ENCODE data around the gene LHX1. TPM values are rescaled to one million over a fixed set of nuclear protein-coding genes. Genes with fewer than 3 reads are reported as not detected.

LHX1 gene
- polyA plus RNA-seq, 1 of the 3 experiments (the other 2 are of a cell fraction), result not detected

DNA sequence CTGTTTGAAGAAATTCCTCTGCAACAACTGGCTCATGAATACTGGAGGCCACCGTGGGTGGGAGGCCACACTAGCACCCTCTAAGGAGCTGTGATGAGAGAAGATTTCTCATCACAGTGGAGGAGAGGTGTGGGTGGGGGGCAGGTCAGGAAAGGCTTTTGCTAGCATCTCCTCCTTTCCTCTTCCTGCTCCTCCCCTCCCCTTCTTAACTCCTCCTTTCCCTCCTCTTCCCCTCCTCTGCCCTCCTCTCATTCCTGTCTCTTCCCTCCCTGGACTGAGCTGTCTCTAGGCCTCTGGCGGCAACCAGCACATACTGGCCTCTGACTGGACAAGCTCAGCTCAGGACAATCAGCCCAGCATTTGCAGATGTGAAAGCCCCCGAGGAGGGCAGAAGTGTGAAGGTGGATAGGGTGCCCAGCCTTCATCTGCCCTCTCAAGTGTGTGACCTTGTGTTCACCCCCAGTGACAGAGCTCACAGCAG is 19.0 kb upstream of the LHX1 start:
- CTCF ChIA-PET, result interaction anchor here (0.9 to 2.3 kb wide), 5 partner anchors 9 to 293 kb away, joined by 3 to 9 read pairs (median 4); no protein-coding TSS in a partner anchor
- H3K27me3 ChIP-seq (ENCODE audit: insufficient read depth), result no peaks in the 10 kb centered on the region
- no peaks in the 10 kb centered on the region for H3K9me3 ChIP-seq
- no peaks in the 10 kb centered on the region for H3F3A ChIP-seq (replicated peaks; ENCODE audit: insufficient read depth)
- 56% methylated on average over 3 of the region's 3 CpGs for WGBS (ENCODE audit: low lambda C conversion rate)
- no peak overlapping the region for H2AFZ ChIP-seq (ENCODE audit: low read depth)
- DNase-seq, result no peak
- H3K27ac ChIP-seq (ENCODE audit: low read depth in 2 of 2, low read length in 1 of 2), result no peak overlapping the region
- POLR2A ChIA-PET, result no interaction called here
- TF ChIP-seq RXRA (IDR thresholded peaks at IDR 0.05; ENCODE audit: borderline replicate concordance, low read depth) (no peak), TAF1 (IDR thresholded peaks at IDR 0.05; ENCODE audit: borderline replicate concordance, low read depth, low read length) (no peak), FOXM1 (IDR thresholded peaks at IDR 0.05; ENCODE audit: low read depth) (no peak), GATA2 (CRISPR knock-in tag; IDR thresholded peaks at IDR 0.05) (no peak), SMC3 (IDR thresholded peaks at IDR 0.05; ENCODE audit: low read depth, low read length) (no peak), MXI1 (IDR thresholded peaks at IDR 0.05; ENCODE audit: low read depth, low read length) (no peak), TEAD4 (IDR thresholded peaks at IDR 0.05; ENCODE audit: borderline replicate concordance, insufficient read depth) (no peak), NFIC (IDR thresholded peaks at IDR 0.05; ENCODE audit: borderline replicate concordance) (no peak), TCF12 (IDR thresholded peaks at IDR 0.05) (no peak), FOSL2 (IDR thresholded peaks at IDR 0.05; ENCODE audit: borderline replicate concordance, low read depth) (no peak)
- TF ChIP-seq, protein P1, sequence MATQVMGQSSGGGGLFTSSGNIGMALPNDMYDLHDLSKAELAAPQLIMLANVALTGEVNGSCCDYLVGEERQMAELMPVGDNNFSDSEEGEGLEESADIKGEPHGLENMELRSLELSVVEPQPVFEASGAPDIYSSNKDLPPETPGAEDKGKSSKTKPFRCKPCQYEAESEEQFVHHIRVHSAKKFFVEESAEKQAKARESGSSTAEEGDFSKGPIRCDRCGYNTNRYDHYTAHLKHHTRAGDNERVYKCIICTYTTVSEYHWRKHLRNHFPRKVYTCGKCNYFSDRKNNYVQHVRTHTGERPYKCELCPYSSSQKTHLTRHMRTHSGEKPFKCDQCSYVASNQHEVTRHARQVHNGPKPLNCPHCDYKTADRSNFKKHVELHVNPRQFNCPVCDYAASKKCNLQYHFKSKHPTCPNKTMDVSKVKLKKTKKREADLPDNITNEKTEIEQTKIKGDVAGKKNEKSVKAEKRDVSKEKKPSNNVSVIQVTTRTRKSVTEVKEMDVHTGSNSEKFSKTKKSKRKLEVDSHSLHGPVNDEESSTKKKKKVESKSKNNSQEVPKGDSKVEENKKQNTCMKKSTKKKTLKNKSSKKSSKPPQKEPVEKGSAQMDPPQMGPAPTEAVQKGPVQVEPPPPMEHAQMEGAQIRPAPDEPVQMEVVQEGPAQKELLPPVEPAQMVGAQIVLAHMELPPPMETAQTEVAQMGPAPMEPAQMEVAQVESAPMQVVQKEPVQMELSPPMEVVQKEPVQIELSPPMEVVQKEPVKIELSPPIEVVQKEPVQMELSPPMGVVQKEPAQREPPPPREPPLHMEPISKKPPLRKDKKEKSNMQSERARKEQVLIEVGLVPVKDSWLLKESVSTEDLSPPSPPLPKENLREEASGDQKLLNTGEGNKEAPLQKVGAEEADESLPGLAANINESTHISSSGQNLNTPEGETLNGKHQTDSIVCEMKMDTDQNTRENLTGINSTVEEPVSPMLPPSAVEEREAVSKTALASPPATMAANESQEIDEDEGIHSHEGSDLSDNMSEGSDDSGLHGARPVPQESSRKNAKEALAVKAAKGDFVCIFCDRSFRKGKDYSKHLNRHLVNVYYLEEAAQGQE (IDR thresholded peaks at IDR 0.05; ENCODE audit: low read depth, low read length), result no peak
- TF ChIP-seq, protein P2, sequence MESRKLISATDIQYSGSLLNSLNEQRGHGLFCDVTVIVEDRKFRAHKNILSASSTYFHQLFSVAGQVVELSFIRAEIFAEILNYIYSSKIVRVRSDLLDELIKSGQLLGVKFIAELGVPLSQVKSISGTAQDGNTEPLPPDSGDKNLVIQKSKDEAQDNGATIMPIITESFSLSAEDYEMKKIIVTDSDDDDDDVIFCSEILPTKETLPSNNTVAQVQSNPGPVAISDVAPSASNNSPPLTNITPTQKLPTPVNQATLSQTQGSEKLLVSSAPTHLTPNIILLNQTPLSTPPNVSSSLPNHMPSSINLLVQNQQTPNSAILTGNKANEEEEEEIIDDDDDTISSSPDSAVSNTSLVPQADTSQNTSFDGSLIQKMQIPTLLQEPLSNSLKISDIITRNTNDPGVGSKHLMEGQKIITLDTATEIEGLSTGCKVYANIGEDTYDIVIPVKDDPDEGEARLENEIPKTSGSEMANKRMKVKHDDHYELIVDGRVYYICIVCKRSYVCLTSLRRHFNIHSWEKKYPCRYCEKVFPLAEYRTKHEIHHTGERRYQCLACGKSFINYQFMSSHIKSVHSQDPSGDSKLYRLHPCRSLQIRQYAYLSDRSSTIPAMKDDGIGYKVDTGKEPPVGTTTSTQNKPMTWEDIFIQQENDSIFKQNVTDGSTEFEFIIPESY (IDR thresholded peaks at IDR 0.05; ENCODE audit: borderline replicate concordance, low read depth), result no peak
- TF ChIP-seq, protein P3, sequence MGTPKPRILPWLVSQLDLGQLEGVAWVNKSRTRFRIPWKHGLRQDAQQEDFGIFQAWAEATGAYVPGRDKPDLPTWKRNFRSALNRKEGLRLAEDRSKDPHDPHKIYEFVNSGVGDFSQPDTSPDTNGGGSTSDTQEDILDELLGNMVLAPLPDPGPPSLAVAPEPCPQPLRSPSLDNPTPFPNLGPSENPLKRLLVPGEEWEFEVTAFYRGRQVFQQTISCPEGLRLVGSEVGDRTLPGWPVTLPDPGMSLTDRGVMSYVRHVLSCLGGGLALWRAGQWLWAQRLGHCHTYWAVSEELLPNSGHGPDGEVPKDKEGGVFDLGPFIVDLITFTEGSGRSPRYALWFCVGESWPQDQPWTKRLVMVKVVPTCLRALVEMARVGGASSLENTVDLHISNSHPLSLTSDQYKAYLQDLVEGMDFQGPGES (IDR thresholded peaks at IDR 0.05; ENCODE audit: low read depth, low read length), result no peak
- no peaks in the 10 kb centered on the region for H3K79me2 ChIP-seq (ENCODE audit: insufficient read depth)
- no peak overlapping the region for H3K4me2 ChIP-seq
- H3K4me3 ChIP-seq (ENCODE audit: low read depth in 2 of 2, low read length in 1 of 2), result no peak overlapping the region
- H3K4me1 ChIP-seq (ENCODE audit: control insufficient read depth in 1 of 2, insufficient read depth in 2 of 2, low read depth in 1 of 2, low read length in 1 of 2), result peaks cover 0 to 10% of the 10 kb centered on the region in 2 experiments; a peak in 1 of 4 replicates
- H3K9ac ChIP-seq, result no peak overlapping the region
- no peaks in the 10 kb centered on the region for H4K20me1 ChIP-seq (ENCODE audit: insufficient read depth)
- H3K9me2 ChIP-seq, result no peaks in the 10 kb centered on the region
- H3K36me3 ChIP-seq (replicated peaks in 1 of 2; ENCODE audit: control insufficient read depth in 1 of 2, insufficient read depth in 2 of 2, low read length in 1 of 2), result no peaks in the 10 kb centered on the region
